Sigmoid colon (tissue), 4 donors: ENCODE measurements around the gene SNTA1.

Experiments used
- CTCF ChIP-seq, 4 experiments: fragments of 450-650 bp in 3 of 4; fragments of 200-600 bp in 1 of 4; IDR thresholded peaks; one replicate each; pipeline ENCODE4 v1.5.1; 2016 to 2019; ENCODE audit warnings: antibody characterized with exemption in 4 of 4, mild to moderate bottlenecking in 3 of 4, moderate library complexity in 2 of 4
- EP300 ChIP-seq, 4 donors: sonication (generic); formaldehyde crosslinking; IDR thresholded peaks; one replicate each; pipeline ENCODE4 v1.6.1; 2017; ENCODE audit warnings: antibody characterized with exemption in 4 of 4
- POLR2A ChIP-seq, 2 donors: fragments of 450-650 bp; IDR thresholded peaks; one replicate each; pipeline ENCODE4 v1.6.1; 2016; ENCODE audit warnings: antibody characterized with exemption in 2 of 2, mild to moderate bottlenecking in 2 of 2, moderate library complexity in 2 of 2

GRCh38 chr20:33434434-33434833 lies 9.1 kb downstream of the SNTA1 start:
- TF ChIP-seq EP300 (IDR thresholded peaks at IDR 0.05) (no peak), CTCF (IDR thresholded peaks at IDR 0.05) (no peak), POLR2A (IDR thresholded peaks at IDR 0.05) (no peak)
